NCI-H69 (cell line): ENCODE results near the gene IL1RAPL1.

Experiments
- DNase-seq: peaks from one replicate; lab custom pipeline; 2025; lab: John Stamatoyannopoulos, UW

IL1RAPL1 gene

GRCh38 chrX:28969126-28969525 is 381.9 kb downstream of the IL1RAPL1 start:
- DNase-seq, result no peak

- no peak for DNase-seq
These were observed 392.6 kb downstream of the IL1RAPL1 start for GRCh38 chrX:28979877-28980276.

GRCh38 chrX:28981952-28982351 is 394.7 kb downstream of the IL1RAPL1 start:
- no peak for DNase-seq

GRCh38 chrX:28988246-28988645 is 401.0 kb downstream of the IL1RAPL1 start:
- DNase-seq, result peak; percentile 92

- DNase-seq, result peak; percentile 6
These were observed 410.6 kb downstream of the IL1RAPL1 start for GRCh38 chrX:28997706-28998463.

- DNase-seq, result no peak
These were observed 411.4 kb downstream of the IL1RAPL1 start for GRCh38 chrX:28998609-28999135.

GRCh38 chrX:29012867-29013266 is 425.6 kb downstream of the IL1RAPL1 start:
- DNase-seq, result no peak

- no peak for DNase-seq
These were observed 436.0 kb downstream of the IL1RAPL1 start for GRCh38 chrX:29023207-29023606.

- DNase-seq, result no peak
These were observed 437.6 kb downstream of the IL1RAPL1 start for GRCh38 chrX:29024871-29025270.

GRCh38 chrX:29039501-29039900 is 452.3 kb downstream of the IL1RAPL1 start:
- DNase-seq, result no peak

- no peak for DNase-seq
These were observed 452.9 kb downstream of the IL1RAPL1 start for GRCh38 chrX:29040160-29040559.

- no peak for DNase-seq
These were observed 455.1 kb downstream of the IL1RAPL1 start for GRCh38 chrX:29042341-29042740.

GRCh38 chrX:29043746-29044145 is 456.5 kb downstream of the IL1RAPL1 start:
- DNase-seq, result peak; percentile 71

GRCh38 chrX:29044423-29045184 is 457.4 kb downstream of the IL1RAPL1 start:
- peak; percentile 13 for DNase-seq

GRCh38 chrX:29065477-29065876 is 478.2 kb downstream of the IL1RAPL1 start:
- no peak for DNase-seq

- DNase-seq, result no peak
These were observed 479.3 kb downstream of the IL1RAPL1 start for GRCh38 chrX:29066516-29066915.

- DNase-seq, result no peak
These were observed 480.1 kb downstream of the IL1RAPL1 start for GRCh38 chrX:29067351-29067750.

- DNase-seq, result no peak
These were observed 484.5 kb downstream of the IL1RAPL1 start for GRCh38 chrX:29071525-29072320.

- DNase-seq, result peak; percentile 19
These were observed 495.3 kb downstream of the IL1RAPL1 start for GRCh38 chrX:29082558-29082957.

- no peak for DNase-seq
These were observed 496.6 kb downstream of the IL1RAPL1 start for GRCh38 chrX:29083823-29084222.

- peak; percentile 47 for DNase-seq
These were observed 503.6 kb downstream of the IL1RAPL1 start for GRCh38 chrX:29090811-29091210.

GRCh38 chrX:29107231-29107630 is 520.0 kb downstream of the IL1RAPL1 start:
- DNase-seq, result no peak
